DMS53 (cell line): Measurements from ENCODE around the gene DVL1.
"Not testable (repeated sequence)": the region's sequence is repeated elsewhere in the genome, so short reads cannot be mapped to it uniquely, and the experiment has no call there.

Experiments used
- DNase-seq: peaks from one replicate; lab custom pipeline; 2025; lab: John Stamatoyannopoulos, UW

DVL1 gene

GRCh38 chr1:1373051-1373814 is 24.0 kb upstream of the DVL1 start:
- DNase-seq: no peak

- peak; percentile 92 for DNase-seq
Observed at GRCh38 chr1:1371746-1372711, 22.8 kb upstream of the DVL1 start.

- DNase-seq: no peak
Observed at GRCh38 chr1:1371364-1371745, 22.1 kb upstream of the DVL1 start.

GRCh38 chr1:1370771-1371300 is 21.6 kb upstream of the DVL1 start:
- DNase-seq: no peak

- not testable (repeated sequence) for DNase-seq
Observed at GRCh38 chr1:1370094-1370493, 20.9 kb upstream of the DVL1 start.

GRCh38 chr1:1367315-1367714 is 18.1 kb upstream of the DVL1 start:
- DNase-seq: no peak

GRCh38 chr1:1366699-1367066 is 17.5 kb upstream of the DVL1 start:
- no peak for DNase-seq

GRCh38 chr1:1365875-1366698 is 16.9 kb upstream of the DVL1 start:
- no peak for DNase-seq

GRCh38 chr1:1364266-1364665 is 15.0 kb upstream of the DVL1 start:
- peak; percentile 37 for DNase-seq

- DNase-seq: peak; percentile 65
Observed at GRCh38 chr1:1361982-1362423, 12.8 kb upstream of the DVL1 start.

GRCh38 chr1:1361233-1361981 is 12.2 kb upstream of the DVL1 start:
- DNase-seq: no peak

GRCh38 chr1:1360506-1361169 is 11.4 kb upstream of the DVL1 start:
- DNase-seq: no peak

GRCh38 chr1:1359664-1360468 is 10.6 kb upstream of the DVL1 start:
- peak; percentile 37 for DNase-seq

- DNase-seq: no peak
Observed at GRCh38 chr1:1359308-1359663, 10.1 kb upstream of the DVL1 start.

GRCh38 chr1:1358433-1359271 is 9.4 kb upstream of the DVL1 start, which contains the start of gene MXRA8:
Gene MXRA8 (minus strand): TSS chr1:1358555. CDS start chr1:1358504, 51 bp downstream.
- DNase-seq: no peak

- no peak for DNase-seq
Observed at GRCh38 chr1:1357871-1358432, 8.7 kb upstream of the DVL1 start.

GRCh38 chr1:1356796-1357401 is 7.7 kb upstream of the DVL1 start:
- peak; percentile 51 for DNase-seq
